Astrocyte of the cerebellum (primary cell): Measurements from ENCODE around the gene IFNA14.
"Not testable (repeated sequence)": the region's sequence is repeated elsewhere in the genome, so short reads cannot be mapped to it uniquely, and the experiment has no call there.

ENCODE experiments used
- DNase-seq: peaks from one replicate; pipeline ENCODE4 v3.0.0-alpha.2; 2011; ENCODE audit warnings: low read depth
- H3K4me3 ChIP-seq: 2 replicates; pipeline ENCODE4 v1.5.1; 2011; ENCODE audit warnings: mild to moderate bottlenecking, low read depth, low read length, moderate library complexity
- CTCF ChIP-seq: IDR thresholded peaks from 2 replicates; pipeline ENCODE4 v1.5.1; 2012; ENCODE audit warnings: low read length, low read depth, moderate library complexity, mild to moderate bottlenecking; ENCODE audit errors: missing control alignments
- in situ Hi-C: cut with HindIII; loops from 2 replicates; pipeline ENCODE4 v1.10.0; 2017; ENCODE audit warnings: low sequenced_read_pairs

The IFNA14 gene

GRCh38 chr9:21194867-21195776, 44.7 kb downstream of the IFNA14 start:
- H3K4me3 ChIP-seq, DNase-seq, in situ Hi-C loops: not testable (repeated sequence)
- peak; percentile 60 for TF ChIP-seq CTCF
